HG03342 (cell line): Measurements from ENCODE around the gene RELL1.

Source experiments
- ATAC-seq: cut with Tn5 transposase; IDR thresholded peaks from one replicate; pipeline ENCODE4 v1.9.1; 2021; ENCODE audit warnings: mild to moderate bottlenecking, moderate library complexity; ENCODE audit not compliant: unreplicated experiment

RELL1 gene

GRCh38 chr4:37641886-37642849 is 44.0 kb downstream of the RELL1 start:
- ATAC-seq = no peak

DNA sequence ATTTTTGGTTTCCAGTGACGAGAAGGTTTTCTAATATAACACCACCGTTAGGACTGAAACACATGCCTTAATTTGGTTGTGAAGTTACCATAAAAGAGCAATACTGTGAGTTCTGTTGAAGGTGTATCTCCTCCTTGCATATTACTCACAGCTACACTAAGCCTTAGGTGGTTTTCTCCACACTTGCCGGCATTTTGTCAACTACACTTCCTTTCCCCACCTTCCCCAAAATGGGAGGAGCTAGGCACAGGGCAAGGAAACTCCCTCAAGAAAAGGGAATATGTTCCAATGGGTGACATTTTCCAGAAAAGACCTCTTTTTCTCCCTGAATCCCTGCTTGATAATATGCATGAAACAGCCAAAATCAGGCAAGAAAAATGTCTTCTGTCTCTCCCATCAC is 44.8 kb downstream of the RELL1 start:
- ATAC-seq = no peak

GRCh38 chr4:37639551-37640285 is 46.5 kb downstream of the RELL1 start:
- ATAC-seq = no peak

GRCh38 chr4:37635155-37635554 is 51.0 kb downstream of the RELL1 start:
- ATAC-seq = no peak

DNA sequence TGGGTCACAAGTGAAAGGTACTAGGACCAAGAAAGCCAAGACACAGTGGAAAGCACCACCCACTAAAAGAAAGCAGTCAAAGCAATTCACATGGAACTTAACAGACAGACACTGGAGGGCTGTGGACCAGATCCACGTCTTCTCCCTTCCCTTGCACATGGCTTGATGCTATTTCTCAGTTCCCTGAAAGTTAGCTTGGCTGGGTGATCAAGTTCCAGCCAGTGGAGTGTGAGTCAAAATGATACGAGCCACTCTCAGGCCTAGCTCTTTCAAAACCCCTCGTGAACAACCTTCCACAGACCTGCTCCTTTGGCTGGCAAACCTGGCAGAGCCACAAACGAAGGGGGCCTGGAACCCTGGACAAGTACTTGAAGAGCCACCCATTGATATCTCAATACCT is 52.0 kb downstream of the RELL1 start:
- no peak for ATAC-seq

DNA sequence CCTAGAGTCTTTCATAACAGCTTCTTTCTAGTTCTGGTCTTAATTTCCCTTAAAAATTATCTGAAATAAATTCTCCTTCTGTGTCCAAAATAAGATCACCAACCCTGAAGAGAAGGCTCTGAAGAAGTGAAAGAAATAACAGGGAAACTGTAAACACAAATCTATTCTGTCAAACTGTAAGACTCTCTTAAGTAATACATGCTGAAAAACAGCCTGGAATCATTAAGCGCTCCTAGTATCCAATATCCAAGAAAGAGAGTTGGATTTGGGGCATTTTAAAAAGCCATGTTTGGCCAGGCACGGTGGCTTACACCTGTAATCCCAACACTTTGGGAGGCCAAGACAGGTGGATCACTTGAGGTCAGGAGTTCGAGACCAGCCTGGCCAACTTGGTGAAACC is 53.3 kb downstream of the RELL1 start:
- ATAC-seq = no peak

DNA sequence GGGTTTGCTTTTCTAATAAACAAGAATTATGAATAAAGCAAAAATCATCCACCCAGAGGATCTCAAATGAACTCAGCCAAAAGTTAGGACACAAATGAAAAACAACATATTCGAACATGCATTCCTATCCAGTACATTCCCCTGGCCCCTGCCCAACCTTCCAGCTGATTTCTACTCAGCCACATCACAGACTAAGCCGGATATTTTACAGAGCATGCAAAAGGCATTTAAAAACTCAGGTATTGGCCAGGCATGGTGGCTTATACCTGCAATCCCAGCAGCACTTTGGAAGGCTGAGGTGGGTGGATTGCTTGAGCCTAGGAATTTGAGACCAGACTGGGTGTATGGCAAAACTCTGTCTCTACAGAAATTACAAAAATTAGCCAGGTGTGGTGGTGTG is 54.6 kb downstream of the RELL1 start:
- ATAC-seq = no peak

GRCh38 chr4:37629713-37630112 is 56.5 kb downstream of the RELL1 start:
- ATAC-seq = no peak

DNA sequence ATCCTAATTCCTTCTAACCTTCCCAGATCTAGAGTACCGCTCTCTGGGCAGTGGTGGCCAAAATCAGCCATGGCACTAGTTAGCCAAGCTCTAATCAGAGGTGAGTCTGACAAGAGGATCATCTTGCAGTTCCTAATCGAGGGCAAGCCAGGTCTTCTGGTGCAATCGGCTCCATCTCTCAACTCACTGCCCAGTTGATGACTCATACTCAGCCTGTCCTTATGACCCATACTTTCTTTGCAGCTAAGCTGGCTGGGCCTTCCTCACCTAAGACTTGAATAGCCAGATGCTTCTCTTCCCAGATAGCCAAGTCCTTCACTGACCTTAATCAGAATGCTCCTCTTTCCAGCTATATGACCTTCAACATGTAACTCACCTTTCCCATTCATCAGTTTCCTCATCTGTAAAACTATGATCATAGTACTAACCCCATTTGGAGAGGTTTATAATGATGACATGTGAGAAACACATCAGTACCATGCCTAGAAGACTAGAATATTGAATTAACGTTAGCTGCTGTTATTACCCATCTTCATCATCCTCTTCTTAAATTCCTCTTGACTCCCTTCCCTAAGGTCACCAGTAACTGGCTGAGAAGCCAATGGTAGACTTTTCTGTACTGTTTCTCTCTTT is 57.1 kb downstream of the RELL1 start:
- no peak for ATAC-seq

GRCh38 chr4:37627263-37627662 is 58.9 kb downstream of the RELL1 start:
- no peak for ATAC-seq

DNA sequence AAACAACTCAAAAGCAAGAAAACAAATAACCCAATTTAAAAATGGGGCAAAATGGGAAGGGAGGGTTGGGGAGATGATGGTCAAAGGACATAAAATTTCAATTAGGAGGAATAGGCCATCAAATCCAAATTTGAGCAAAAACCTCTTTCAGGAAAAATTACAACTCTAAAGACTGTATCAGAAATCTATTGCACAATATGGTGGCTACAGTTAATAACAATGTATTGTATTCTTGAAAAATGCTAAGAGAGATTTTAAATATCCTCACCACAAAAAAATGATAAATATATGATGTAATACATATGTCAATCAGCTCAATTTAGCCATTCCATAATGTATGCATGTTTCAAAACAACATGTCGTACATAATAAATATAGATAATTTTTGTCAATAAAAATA is 60.7 kb downstream of the RELL1 start:
- ATAC-seq = no peak

GRCh38 chr4:37623940-37624339 is 62.2 kb downstream of the RELL1 start:
- no peak for ATAC-seq

GRCh38 chr4:37623125-37623524 is 63.1 kb downstream of the RELL1 start:
- no peak for ATAC-seq

- ATAC-seq = no peak
Observed at GRCh38 chr4:37620176-37620575, 66.0 kb downstream of the RELL1 start.

DNA sequence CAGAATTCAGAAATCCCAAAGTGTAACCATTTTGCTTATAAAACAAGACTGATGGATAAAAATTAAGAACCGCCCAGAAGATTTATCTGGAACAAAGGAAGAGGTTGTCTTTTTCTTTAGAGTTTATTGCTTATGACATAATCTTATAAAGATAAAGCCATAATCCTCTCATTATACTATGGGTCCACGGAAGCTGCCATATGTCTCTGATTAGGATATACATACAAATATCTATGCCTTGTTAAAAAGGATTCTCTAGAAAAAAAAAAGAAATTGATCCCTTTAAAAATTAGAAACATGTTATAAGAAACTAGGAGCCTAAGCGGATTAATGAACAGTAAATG is 70.5 kb downstream of the RELL1 start:
- no peak for ATAC-seq

DNA sequence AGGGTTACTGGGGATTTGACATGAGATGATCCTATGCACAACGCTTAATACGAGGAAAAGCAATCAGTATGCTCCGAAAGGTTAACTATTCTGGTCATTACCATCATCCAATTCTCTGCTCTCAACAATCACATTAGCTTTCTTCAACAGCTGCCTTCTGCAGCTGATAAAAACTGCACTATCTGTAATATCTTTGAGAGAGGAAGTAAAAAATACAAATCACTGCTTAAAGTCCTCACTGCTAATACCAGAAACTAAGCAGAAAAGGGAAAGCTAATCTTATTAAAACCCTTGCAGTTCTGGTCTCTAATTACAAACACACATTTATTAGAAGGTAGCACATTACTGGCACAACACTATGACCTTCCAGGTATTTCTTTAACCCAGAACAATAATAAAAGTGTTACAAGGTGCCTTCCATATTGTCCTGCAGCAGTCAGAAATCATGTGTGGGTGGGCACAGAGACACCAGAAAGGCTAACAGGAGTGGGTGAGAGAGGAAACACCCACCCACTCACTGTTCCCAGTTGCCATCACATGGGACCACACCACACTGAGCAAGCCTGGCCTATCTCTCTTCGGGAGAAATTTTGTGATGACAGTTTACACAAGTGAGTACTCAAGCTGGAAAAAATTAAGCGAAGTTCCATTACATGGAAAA is 71.0 kb downstream of the RELL1 start:
- ATAC-seq = no peak

DNA sequence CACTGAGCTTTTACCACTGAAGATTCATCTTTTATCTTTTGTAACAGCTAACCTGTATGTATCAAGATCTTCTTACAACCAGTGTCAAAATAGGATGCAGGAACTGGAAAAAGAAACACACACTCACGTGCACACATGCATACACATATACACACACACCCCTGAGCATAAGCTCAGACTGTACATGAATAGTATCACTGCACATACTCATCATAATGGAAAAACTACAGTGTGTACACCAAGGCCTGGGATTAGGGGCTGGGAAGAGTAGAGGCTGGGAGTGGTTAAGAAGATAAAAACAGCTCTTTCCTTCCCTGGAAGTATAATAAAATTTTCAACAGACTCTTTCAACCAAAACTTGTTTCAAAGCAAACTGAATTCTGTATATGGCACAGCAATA is 73.4 kb downstream of the RELL1 start:
- ATAC-seq = no peak

DNA sequence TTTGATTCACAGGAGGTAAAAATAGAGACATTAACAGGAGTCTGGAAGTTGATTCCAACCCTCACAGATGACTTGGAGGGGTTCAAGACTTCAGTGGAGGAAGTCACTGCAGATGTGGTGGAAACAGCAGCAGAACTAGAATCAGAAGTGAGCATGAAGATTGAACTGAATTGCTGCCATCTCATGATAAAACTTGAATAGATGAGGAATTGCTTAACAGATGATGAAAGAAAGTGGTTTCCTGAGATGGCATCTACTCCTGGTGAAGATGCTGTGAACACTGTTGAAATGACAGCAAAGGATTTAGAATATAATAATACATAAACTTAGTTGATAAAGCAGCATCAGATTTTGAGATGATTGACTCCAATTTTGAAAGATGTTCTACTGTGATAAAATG is 76.5 kb downstream of the RELL1 start:
- no peak for ATAC-seq

DNA sequence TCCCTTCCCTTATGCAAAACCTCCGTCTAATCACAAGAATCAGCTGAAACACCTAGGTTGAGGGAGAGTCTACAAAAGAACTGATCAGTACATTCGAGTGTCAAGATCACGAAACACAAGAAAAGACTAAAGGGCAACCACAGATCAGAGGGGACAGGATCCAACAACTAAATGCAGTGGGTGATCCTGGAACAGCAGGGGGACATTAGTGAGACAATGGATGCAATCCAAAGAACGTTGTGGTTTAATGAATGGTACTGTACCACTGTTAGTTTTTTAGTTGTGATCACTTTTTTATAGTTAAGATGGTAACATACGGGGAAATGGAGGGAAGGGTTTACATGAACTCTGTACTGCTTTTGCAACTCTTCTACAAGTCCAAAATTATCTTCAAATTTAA is 79.2 kb downstream of the RELL1 start:
- no peak for ATAC-seq

DNA sequence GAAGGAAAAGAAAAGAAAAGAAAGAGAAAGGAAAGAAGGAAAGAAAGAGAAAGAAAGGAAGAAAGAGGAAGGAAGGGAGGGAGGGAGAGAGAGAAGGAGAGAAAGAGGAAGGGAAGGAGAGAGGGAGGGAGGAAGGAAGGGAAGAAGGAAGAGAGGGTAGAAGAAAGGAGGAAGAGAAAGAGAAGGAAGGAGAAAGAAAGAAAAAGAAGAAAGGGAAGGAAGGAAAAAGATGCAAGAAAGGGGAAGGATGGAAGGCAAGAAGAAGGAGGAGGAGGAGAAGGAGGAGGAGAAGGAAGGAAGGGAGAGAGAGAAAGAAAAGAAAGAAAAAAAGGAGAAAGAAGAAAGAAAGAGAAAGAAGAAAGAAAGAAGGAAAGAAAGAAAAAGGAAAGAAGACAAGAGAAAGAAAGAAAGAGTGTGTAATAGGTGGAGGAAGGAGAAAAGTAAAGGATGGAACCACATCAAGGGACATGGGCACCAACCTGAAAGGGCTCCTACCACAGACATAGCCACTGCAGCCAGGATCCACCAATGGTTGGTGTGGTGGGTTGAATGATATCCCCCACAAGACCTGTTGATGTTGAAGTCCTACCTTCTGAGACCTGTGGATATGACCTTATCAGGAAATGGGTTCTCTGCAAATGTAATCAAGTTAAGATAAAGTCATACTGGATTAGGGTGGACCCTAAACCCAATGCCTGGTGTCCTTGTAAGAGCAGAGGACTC is 80.2 kb downstream of the RELL1 start:
- no peak for ATAC-seq

GRCh38 chr4:37604461-37604860 is 81.7 kb downstream of the RELL1 start:
- no peak for ATAC-seq
